HEK293T (cell line): ENCODE results near the gene ERBB4.

Experiments
- CTCF ChIA-PET: fragments of 350-600 bp; formaldehyde crosslinking; extraction: SDS; loops from one replicate; lab custom pipeline; 2021; ENCODE audit warnings: antibody characterized with exemption, inconsistent platforms; lab: Yijun Ruan, JAX
- POLR2A ChIA-PET: fragments of 350-600 bp; formaldehyde crosslinking; extraction: SDS; loops from one replicate; lab custom pipeline; 2020; ENCODE audit warnings: antibody characterized with exemption, inconsistent platforms; lab: Yijun Ruan, JAX
- DNase-seq: peaks from one replicate; pipeline ENCODE4 v3.0.0; 2012; ENCODE audit warnings: mixed read lengths; ENCODE audit errors: extremely low spot score
- ARNT ChIP-seq: fragments of 450-650 bp; IDR thresholded peaks from 2 replicates; pipeline ENCODE4 v1.6.1; 2017; ENCODE audit warnings: mild to moderate bottlenecking
- BHLHE40 ChIP-seq: fragments of 450-650 bp; IDR thresholded peaks from 2 replicates; pipeline ENCODE4 v1.6.1; 2016; ENCODE audit warnings: mild to moderate bottlenecking, moderate library complexity, borderline replicate concordance
- CTBP1 ChIP-seq: fragments of 450-650 bp; IDR thresholded peaks from 2 replicates; pipeline ENCODE4 v1.6.1; 2016; ENCODE audit warnings: borderline replicate concordance
- ELF4 ChIP-seq: fragments of 450-650 bp; IDR thresholded peaks from 2 replicates; pipeline ENCODE4 v1.6.1; 2017; ENCODE audit warnings: antibody characterized with exemption
- FOXA1 ChIP-seq: fragments of 450-650 bp; IDR thresholded peaks from 2 replicates; pipeline ENCODE4 v1.6.1; 2016; ENCODE audit warnings: mild to moderate bottlenecking
- FOXK2 ChIP-seq: fragments of 450-650 bp; IDR thresholded peaks from 2 replicates; pipeline ENCODE4 v1.6.1; 2016; ENCODE audit warnings: mild to moderate bottlenecking
- FOXM1 ChIP-seq: fragments of 450-650 bp; IDR thresholded peaks from 2 replicates; pipeline ENCODE4 v1.6.1; 2017; ENCODE audit warnings: mild to moderate bottlenecking, borderline replicate concordance
- HDGF ChIP-seq: fragments of 450-650 bp; IDR thresholded peaks from 2 replicates; pipeline ENCODE4 v1.6.1; 2017; ENCODE audit warnings: antibody characterized with exemption, borderline replicate concordance
- L3MBTL2 ChIP-seq: fragments of 450-650 bp; conservative IDR thresholded peaks from 2 replicates; pipeline ENCODE4 v1.6.1; 2016; ENCODE audit warnings: mild to moderate bottlenecking
- LEF1 ChIP-seq: fragments of 450-650 bp; IDR thresholded peaks from 2 replicates; pipeline ENCODE4 v1.6.1; 2017; ENCODE audit warnings: mild to moderate bottlenecking, borderline replicate concordance
- NFRKB ChIP-seq: fragments of 450-650 bp; IDR thresholded peaks from 2 replicates; pipeline ENCODE4 v1.6.1; 2016; ENCODE audit warnings: mild to moderate bottlenecking, moderate library complexity
- SP1 ChIP-seq: fragments of 450-650 bp; IDR thresholded peaks from 2 replicates; pipeline ENCODE4 v1.6.1; 2017
- SUZ12 ChIP-seq: fragments of 450-650 bp; IDR thresholded peaks from 2 replicates; pipeline ENCODE4 v1.6.1; 2016; ENCODE audit warnings: mild to moderate bottlenecking
- TARDBP ChIP-seq: fragments of 450-650 bp; IDR thresholded peaks from 2 replicates; pipeline ENCODE4 v1.6.1; 2016
- ZNF384 ChIP-seq: fragments of 450-650 bp; IDR thresholded peaks from 2 replicates; pipeline ENCODE4 v1.6.1; 2016
- TF ChIP-seq, protein P1 (sequence below): fragments of 450-650 bp; IDR thresholded peaks from 2 replicates; pipeline ENCODE4 v1.6.1; 2016

The ERBB4 gene

DNA sequence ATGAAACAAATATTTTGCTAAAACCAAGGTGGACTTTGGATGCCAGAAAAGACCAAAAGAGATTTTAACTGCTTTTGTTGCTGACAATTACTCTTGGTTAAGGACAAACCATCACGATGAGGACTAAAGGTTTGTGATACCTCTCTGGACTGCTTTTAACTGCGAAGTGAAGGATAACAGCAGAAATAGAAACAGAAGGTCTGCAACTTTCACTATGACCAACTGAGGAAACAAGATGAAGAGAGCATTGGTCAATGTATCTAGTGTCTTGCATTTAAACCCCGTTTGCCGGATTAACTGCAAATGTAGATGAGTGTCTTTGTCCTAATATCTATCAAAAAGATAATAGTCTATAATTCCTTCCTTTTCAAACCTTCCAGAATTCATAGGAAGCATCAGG, 541.7 kb downstream of the ERBB4 start:
- ChIA-PET POLR2A (no interaction called here), CTCF (no interaction called here)
- TF ChIP-seq SP1 (no peak), ARNT (no peak), HDGF (no peak), SUZ12 (no peak), FOXA1 (no peak), FOXM1 (no peak), LEF1 (no peak), BHLHE40 (no peak), CTBP1 (no peak), ELF4 (no peak), L3MBTL2 (no peak), FOXK2 (no peak), ZNF384 (no peak), TARDBP (no peak), NFRKB (no peak)
- TF ChIP-seq, protein P1, sequence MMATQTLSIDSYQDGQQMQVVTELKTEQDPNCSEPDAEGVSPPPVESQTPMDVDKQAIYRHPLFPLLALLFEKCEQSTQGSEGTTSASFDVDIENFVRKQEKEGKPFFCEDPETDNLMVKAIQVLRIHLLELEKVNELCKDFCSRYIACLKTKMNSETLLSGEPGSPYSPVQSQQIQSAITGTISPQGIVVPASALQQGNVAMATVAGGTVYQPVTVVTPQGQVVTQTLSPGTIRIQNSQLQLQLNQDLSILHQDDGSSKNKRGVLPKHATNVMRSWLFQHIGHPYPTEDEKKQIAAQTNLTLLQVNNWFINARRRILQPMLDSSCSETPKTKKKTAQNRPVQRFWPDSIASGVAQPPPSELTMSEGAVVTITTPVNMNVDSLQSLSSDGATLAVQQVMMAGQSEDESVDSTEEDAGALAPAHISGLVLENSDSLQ, result no peak
- no peak for DNase-seq

DNA sequence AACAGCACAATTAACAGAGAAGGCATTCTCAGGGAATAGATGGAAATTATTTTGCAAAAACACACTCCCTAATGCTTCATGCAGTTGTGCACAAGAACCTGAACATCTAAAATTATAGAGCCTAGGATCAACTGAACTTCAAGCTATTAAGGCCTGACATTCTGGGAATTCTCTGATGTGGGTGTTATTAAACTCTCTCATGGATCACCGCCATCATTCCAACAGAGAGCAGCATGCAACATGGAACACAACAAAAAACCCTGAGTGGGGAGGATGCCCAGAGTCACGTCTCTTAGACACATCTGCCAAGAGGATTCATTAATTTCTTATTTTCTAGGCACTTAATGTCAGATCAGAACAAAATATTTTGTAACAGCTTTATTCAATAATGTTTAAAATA, 543.8 kb downstream of the ERBB4 start:
- ChIA-PET CTCF (no interaction called here), POLR2A (no interaction called here)
- DNase-seq, result no peak
- no peak for TF ChIP-seq SUZ12

DNA sequence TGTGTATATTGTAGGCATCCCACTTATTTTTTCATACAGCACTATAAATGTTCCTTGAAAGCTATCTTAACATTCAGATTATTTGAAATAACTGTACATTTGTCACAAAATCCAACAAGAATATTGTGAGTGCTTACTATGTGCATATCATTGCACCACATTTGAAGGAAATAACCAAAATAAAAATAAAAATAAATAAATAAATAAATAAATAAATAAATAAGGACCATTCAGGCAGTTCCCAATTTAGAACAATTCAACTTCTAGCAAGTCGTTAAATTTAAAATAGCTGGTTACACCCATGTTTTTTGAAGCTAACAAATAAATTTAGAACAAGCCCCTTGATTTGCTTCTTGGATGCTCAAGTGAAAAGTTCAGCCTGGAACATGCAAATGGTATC, 548.3 kb downstream of the ERBB4 start:
- TF ChIP-seq ZNF384, result no peak
- TF ChIP-seq SUZ12, result no peak
- no peak for TF ChIP-seq HDGF
- TF ChIP-seq NFRKB, result no peak
- no peak for TF ChIP-seq CTBP1
- TF ChIP-seq LEF1, result no peak
- TF ChIP-seq TARDBP, result no peak
- no peak for TF ChIP-seq FOXM1
- TF ChIP-seq L3MBTL2, result no peak
- no peak for TF ChIP-seq SP1
- TF ChIP-seq BHLHE40, result no peak
- no peak for TF ChIP-seq ELF4
- TF ChIP-seq FOXA1, result no peak
- TF ChIP-seq, protein P1, result no peak
- TF ChIP-seq FOXK2, result no peak
- no peak for TF ChIP-seq ARNT
- ChIA-PET POLR2A (no interaction called here), CTCF (no interaction called here)
- DNase-seq, result no peak

DNA sequence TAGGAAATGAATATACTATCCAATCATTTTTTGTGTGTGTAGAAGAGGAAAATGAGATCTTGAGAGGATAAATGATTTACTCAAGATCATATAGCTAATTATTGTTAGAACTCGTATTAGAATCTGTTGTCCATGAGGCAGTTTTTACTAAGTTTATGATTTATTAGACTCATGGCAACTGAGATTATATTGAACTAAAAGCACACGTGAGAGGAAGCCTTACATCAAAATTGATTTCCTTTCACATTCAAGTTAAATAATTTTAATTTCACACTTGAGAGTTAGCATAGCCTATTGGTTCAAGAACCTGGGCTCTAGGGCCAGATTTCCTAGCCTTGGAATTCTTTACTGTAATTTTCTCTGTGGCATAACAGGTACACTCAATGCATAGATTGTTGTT, 552.3 kb downstream of the ERBB4 start:
- ChIA-PET POLR2A (no interaction called here), CTCF (no interaction called here)
- DNase-seq, result no peak
- TF ChIP-seq FOXA1 (no peak), SUZ12 (no peak), NFRKB (no peak), CTBP1 (no peak), TARDBP (no peak), BHLHE40 (no peak), L3MBTL2 (no peak), FOXM1 (no peak), ELF4 (no peak), ARNT (no peak), SP1 (no peak), ZNF384 (no peak)
- TF ChIP-seq, protein P1, result no peak

DNA sequence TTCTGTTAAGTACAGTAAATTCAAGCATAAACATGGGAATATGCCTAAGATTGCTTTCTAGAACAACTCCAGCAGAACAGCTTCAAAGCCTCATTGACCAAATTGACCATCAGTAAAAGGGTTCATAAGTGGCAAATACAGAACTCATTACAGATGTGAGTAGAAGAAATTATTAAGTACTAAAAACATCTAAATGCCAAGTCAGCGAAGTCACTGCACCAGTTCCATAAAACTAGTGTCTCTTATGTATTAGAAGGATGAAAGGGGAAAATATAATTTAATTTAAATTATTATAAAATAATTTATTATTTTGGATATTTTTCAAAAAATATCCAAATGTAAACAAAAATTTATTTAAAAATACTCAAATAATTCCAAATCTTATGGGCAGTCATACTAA, 553.2 kb downstream of the ERBB4 start:
- CTCF ChIA-PET, result no interaction called here
- TF ChIP-seq ELF4 (no peak), L3MBTL2 (no peak), FOXM1 (no peak), ZNF384 (no peak), FOXA1 (no peak), LEF1 (no peak), CTBP1 (no peak), NFRKB (no peak), HDGF (no peak), FOXK2 (no peak), SP1 (no peak), TARDBP (no peak), ARNT (no peak), SUZ12 (no peak), BHLHE40 (no peak)
- TF ChIP-seq, protein P1, result no peak

DNA sequence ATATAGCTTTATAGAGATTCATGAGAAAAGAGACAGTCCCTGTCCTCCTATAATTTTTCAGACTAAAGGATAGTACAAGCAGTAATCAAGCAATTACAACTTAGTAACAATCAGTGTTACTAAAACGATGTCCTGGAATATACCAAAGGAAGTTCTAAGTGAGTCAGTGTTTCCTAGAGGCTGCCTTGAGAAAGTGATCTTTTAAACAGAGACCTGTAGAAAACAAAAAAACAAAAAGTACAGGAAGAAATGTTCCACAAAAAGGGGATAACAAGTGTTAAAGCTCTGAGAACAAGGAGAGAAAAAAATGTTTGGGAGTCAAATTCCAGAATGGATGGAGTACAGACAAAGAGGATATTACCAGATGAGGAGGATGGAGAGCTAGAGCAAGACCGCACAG, 556.4 kb downstream of the ERBB4 start:
- CTCF ChIA-PET, result no interaction called here
- POLR2A ChIA-PET, result no interaction called here
- TF ChIP-seq, protein P1, result no peak
- TF ChIP-seq ZNF384 (no peak), BHLHE40 (no peak)
- no peak for DNase-seq

More for the DNA sequence above, 553.2 kb downstream of the ERBB4 start:
- POLR2A ChIA-PET, result no interaction called here
- no peak for DNase-seq
